Measurements from ENCODE around the gene FAM181B.

Gene FAM181B

DNA sequence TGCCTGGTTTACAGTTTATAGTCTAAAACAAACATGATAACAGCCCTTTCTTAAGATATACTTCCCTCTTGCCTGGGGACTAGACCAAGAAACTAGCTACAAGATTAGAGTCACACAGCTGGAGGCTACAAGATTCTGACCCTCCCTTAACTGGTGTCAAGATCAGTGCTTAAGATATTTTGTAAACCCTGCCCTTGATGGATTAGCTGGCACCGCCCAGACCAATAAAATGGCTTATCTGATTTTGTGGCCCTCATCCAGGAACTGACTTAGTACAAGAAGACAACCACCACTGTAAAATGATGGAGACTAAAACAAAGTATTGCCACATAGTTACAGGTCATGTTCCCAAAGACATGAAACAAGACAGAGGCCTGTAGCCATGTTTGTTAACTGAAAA is 53.4 kb downstream of the FAM181B start:
- DNase-seq: no peak
